Measurements from ENCODE around the gene EXOSC1.
"Not testable (repeated sequence)": the region's sequence is repeated elsewhere in the genome, so short reads cannot be mapped to it uniquely, and the experiment has no call there.

Gene EXOSC1

GRCh38 chr10:97407952-97408248 lies 37.9 kb downstream of the EXOSC1 start:
- DNase-seq (ENCODE audit: low read depth): no peak

- peak; percentile 43 for DNase-seq (ENCODE audit: low read depth)
These were observed 38.4 kb downstream of the EXOSC1 start for GRCh38 chr10:97407211-97407951.

GRCh38 chr10:97406483-97406882 lies 39.3 kb downstream of the EXOSC1 start:
- DNase-seq (ENCODE audit: low read depth): not testable (repeated sequence)

GRCh38 chr10:97406064-97406463 lies 39.7 kb downstream of the EXOSC1 start:
- DNase-seq (ENCODE audit: low read depth): no peak

GRCh38 chr10:97404044-97404443 lies 41.8 kb downstream of the EXOSC1 start:
- DNase-seq (ENCODE audit: low read depth): no peak

GRCh38 chr10:97401455-97401919 lies 44.3 kb downstream of the EXOSC1 start:
- DNase-seq (ENCODE audit: low read depth): no peak

GRCh38 chr10:97400665-97401454 lies 44.9 kb downstream of the EXOSC1 start, which contains the start of gene RRP12:
TSS of gene RRP12 (minus strand) at chr10:97401340. CDS start at chr10:97401231, 109 bp downstream.
- DNase-seq (ENCODE audit: low read depth): peak; percentile 66

- no peak for DNase-seq (ENCODE audit: low read depth)
These were observed 45.8 kb downstream of the EXOSC1 start for GRCh38 chr10:97399843-97400545.

- no peak for DNase-seq (ENCODE audit: low read depth)
These were observed 49.8 kb downstream of the EXOSC1 start for GRCh38 chr10:97396056-97396455.

GRCh38 chr10:97393034-97393573 lies 52.7 kb downstream of the EXOSC1 start:
- DNase-seq (ENCODE audit: low read depth): no peak

GRCh38 chr10:97390091-97390490 lies 55.7 kb downstream of the EXOSC1 start:
- DNase-seq (ENCODE audit: low read depth): no peak

- DNase-seq (ENCODE audit: low read depth): no peak
These were observed 57.7 kb downstream of the EXOSC1 start for GRCh38 chr10:97388152-97388551.

All from activated T-helper 1 cell treated with Interleukin-2 at 50 U/mL for 16 hours (primary cell).